IMR-90 (cell line): Measurements from ENCODE around the gene SCAANT1. TPM values are rescaled to one million over a fixed set of nuclear protein-coding genes. Genes with fewer than 3 reads are reported as not detected.

Experiments used
- ATAC-seq: fragments of 200-7000 bp; cut with Tn5 transposase; 2 replicates; pipeline ENCODE4 v1.9.1; 2020; ENCODE audit warnings: low read depth, mild to moderate bottlenecking, moderate library complexity
- BruUV-seq: library from RNA; stranded (reverse); fragments of 400-500 nt; replicated peaks from 2 replicates; lab custom pipeline; 2021; lab: Mats Ljungman, UMichigan
- CTCF ChIA-PET: fragments of 300-600 bp; formaldehyde crosslinking; extraction: SDS; loops from one replicate; lab custom pipeline; 2021; ENCODE audit warnings: antibody characterized with exemption; lab: Yijun Ruan, JAX
- POLR2A ChIA-PET: fragments of 300-600 bp; sonication (Branson Sonifier 250); formaldehyde crosslinking; loops from one replicate; lab custom pipeline; 2022; ENCODE audit warnings: antibody characterized with exemption; ENCODE audit not compliant: unreplicated experiment; lab: Charles Lee
- DNase-seq: peaks from one replicate; pipeline ENCODE4 v3.0.0; 2013
- H2AFZ ChIP-seq: replicated peaks from 2 replicates; pipeline ENCODE3; 2013; ENCODE audit warnings: low read length, mild to moderate bottlenecking; ENCODE audit not compliant: poor library complexity
- H2AK5ac ChIP-seq: 2 replicates; pipeline ENCODE4 v1.6.1; 2013; ENCODE audit warnings: low read depth, low read length, inconsistent platforms
- H2AK9ac ChIP-seq: replicated peaks from 2 replicates; pipeline ENCODE3; 2013; ENCODE audit warnings: mild to moderate bottlenecking, low read depth, low read length, moderate library complexity; ENCODE audit not compliant: poor library complexity
- H2BK120ac ChIP-seq: 2 replicates; pipeline ENCODE4 v1.6.1; 2013; ENCODE audit warnings: low read depth, low read length, inconsistent platforms
- H2BK15ac ChIP-seq: 3 replicates; pipeline ENCODE4 v1.6.1; 2013; ENCODE audit warnings: low read depth, low read length, inconsistent platforms
- H2BK20ac ChIP-seq: 2 replicates; pipeline ENCODE4 v1.6.1; 2013; ENCODE audit warnings: low read depth, mild to moderate bottlenecking, inconsistent platforms, low read length, moderate library complexity
- H2BK5ac ChIP-seq: 2 replicates; pipeline ENCODE4 v1.6.1; 2013; ENCODE audit warnings: mild to moderate bottlenecking, low read depth, low read length, inconsistent platforms; ENCODE audit not compliant: poor library complexity, severe bottlenecking
- H3K14ac ChIP-seq: replicated peaks from 2 replicates; pipeline ENCODE4 v1.6.1; 2013; ENCODE audit warnings: low read depth, low read length, inconsistent platforms
- H3K18ac ChIP-seq: 2 replicates; pipeline ENCODE4 v1.6.1; 2013; ENCODE audit warnings: low read depth, low read length, control low read depth
- H3K23ac ChIP-seq: 2 replicates; pipeline ENCODE4 v1.6.1; 2013; ENCODE audit warnings: low read depth, low read length, inconsistent platforms
- H3K27ac ChIP-seq: 2 replicates; pipeline ENCODE4 v1.5.1; 2013; ENCODE audit warnings: mild to moderate bottlenecking, control low read depth, low read length; ENCODE audit not compliant: insufficient read depth
- H3K27me3 ChIP-seq: 2 replicates; pipeline ENCODE4 v1.6.1; 2013; ENCODE audit warnings: low read length; ENCODE audit not compliant: control insufficient read depth, insufficient read depth
- H3K36me3 ChIP-seq: 2 replicates; pipeline ENCODE4 v1.6.1; 2013; ENCODE audit warnings: low read length, mixed read lengths; ENCODE audit not compliant: control insufficient read depth, insufficient read depth
- H3K4ac ChIP-seq: 2 replicates; pipeline ENCODE4 v1.6.1; 2013; ENCODE audit warnings: low read depth, low read length, inconsistent platforms
- H3K4me1 ChIP-seq: 2 replicates; pipeline ENCODE4 v1.6.1; 2013; ENCODE audit warnings: low read length, mixed read lengths; ENCODE audit not compliant: control insufficient read depth, insufficient read depth
- H3K4me2 ChIP-seq: 2 replicates; pipeline ENCODE4 v1.6.1; 2013; ENCODE audit warnings: low read depth, mild to moderate bottlenecking, control low read depth, low read length, moderate library complexity
- H3K4me3 ChIP-seq: 2 replicates; pipeline ENCODE4 v1.5.1; 2013; ENCODE audit warnings: low read depth, mild to moderate bottlenecking, control low read depth, low read length, moderate library complexity; ENCODE audit not compliant: insufficient read depth
- H3K56ac ChIP-seq: 2 replicates; pipeline ENCODE4 v1.6.1; 2013; ENCODE audit warnings: low read length, inconsistent platforms; ENCODE audit not compliant: insufficient read depth; ENCODE audit errors: extremely low read depth
- H3K79me1 ChIP-seq, 2 experiments: 2 replicates each; pipeline ENCODE4 v1.6.1; 2013; ENCODE audit warnings: low read length in 2 of 2, inconsistent platforms in 1 of 2, low read depth in 1 of 2
- H3K9ac ChIP-seq: 2 replicates; pipeline ENCODE4 v1.6.1; 2013; ENCODE audit warnings: low read depth, low read length, control low read depth
- H3K9me1 ChIP-seq: 2 replicates; pipeline ENCODE4 v1.6.1; 2013; ENCODE audit warnings: low read length, inconsistent platforms; ENCODE audit not compliant: insufficient read depth
- H3K9me3 ChIP-seq: 2 replicates; pipeline ENCODE4 v1.6.1; 2013; ENCODE audit warnings: low read length; ENCODE audit not compliant: control insufficient read depth, insufficient read depth
- H4K20me1 ChIP-seq: 2 replicates; pipeline ENCODE4 v1.6.1; 2013; ENCODE audit warnings: low read length, inconsistent platforms; ENCODE audit not compliant: insufficient read depth
- H4K5ac ChIP-seq: 2 replicates; pipeline ENCODE4 v1.6.1; 2013; ENCODE audit warnings: mild to moderate bottlenecking, low read depth, low read length, control low read depth
- H4K8ac ChIP-seq, 2 experiments: 2 replicates each; pipeline ENCODE4 v1.6.1; 2013; ENCODE audit warnings: low read depth in 2 of 2, low read length in 2 of 2, control low read depth in 1 of 2, inconsistent platforms in 1 of 2
- H4K91ac ChIP-seq: 2 replicates; pipeline ENCODE4 v1.6.1; 2013; ENCODE audit warnings: low read depth, low read length, inconsistent platforms; ENCODE audit not compliant: insufficient read depth
- CEBPB ChIP-seq: IDR thresholded peaks from 2 replicates; pipeline ENCODE4 v1.6.1; 2012; ENCODE audit warnings: low read depth, low read length, improper control_type of control experiment
- CTCF ChIP-seq: conservative IDR thresholded peaks from 2 replicates; pipeline ENCODE4 v1.5.1; 2012; ENCODE audit warnings: mild to moderate bottlenecking, low read depth, low read length, improper control_type of control experiment
- MAFK ChIP-seq: IDR thresholded peaks from 2 replicates; pipeline ENCODE4 v1.6.1; 2012; ENCODE audit warnings: low read depth, low read length, improper control_type of control experiment
- MAZ ChIP-seq: IDR thresholded peaks from 2 replicates; pipeline ENCODE4 v1.6.1; 2012; ENCODE audit warnings: low read depth, mild to moderate bottlenecking, low read length, improper control_type of control experiment, moderate library complexity, borderline replicate concordance
- MXI1 ChIP-seq: IDR thresholded peaks from 2 replicates; pipeline ENCODE4 v1.6.1; 2012; ENCODE audit warnings: low read depth, mild to moderate bottlenecking, low read length, moderate library complexity, borderline replicate concordance
- NFE2L2 ChIP-seq: fragments of 150-350 bp; IDR thresholded peaks from 2 replicates; pipeline ENCODE4 v1.6.1; 2016; ENCODE audit warnings: low read depth, mild to moderate bottlenecking, low read length
- RCOR1 ChIP-seq: IDR thresholded peaks from 2 replicates; pipeline ENCODE4 v1.6.1; 2012; ENCODE audit warnings: mild to moderate bottlenecking, low read length, improper control_type of control experiment; ENCODE audit not compliant: insufficient replicate concordance
- RFX5 ChIP-seq: IDR thresholded peaks from 2 replicates; pipeline ENCODE4 v1.8.0; 2012; ENCODE audit warnings: low read depth, mild to moderate bottlenecking, low read length, moderate library complexity
- SMC3 ChIP-seq: fragments of 150-350 bp; IDR thresholded peaks from 2 replicates; pipeline ENCODE4 v1.6.1; 2016; ENCODE audit warnings: low read depth, mild to moderate bottlenecking, antibody characterized with exemption, low read length, moderate library complexity
- USF2 ChIP-seq: fragments of 150-350 bp; IDR thresholded peaks from 2 replicates; pipeline ENCODE4 v1.6.1; 2017; ENCODE audit warnings: mild to moderate bottlenecking, antibody characterized with exemption, low read length, low read depth
- WGBS, 2 experiments: methylation state at CpG; one replicate each; pipeline versions ENCODE4 v1.1.5 to v1.1.7; 2013; ENCODE audit warnings: missing lambda C conversion rate in 2 of 2; ENCODE audit not compliant: insufficient read length in 1 of 2; ENCODE audit errors: extremely low coverage in 2 of 2; 5-methylcytosine and 5-hydroxymethylcytosine counted together
- dilution Hi-C: fragments of 300-500 bp; cut with HindIII; formaldehyde crosslinking; loops from one replicate; pipeline ENCODE4 v1.14.3; 2018; ENCODE audit warnings: low sequenced_read_pairs; ENCODE audit not compliant: unreplicated experiment
- in situ Hi-C: fragments of 300-500 bp; cut with MboI; formaldehyde crosslinking; loops from 3 replicates; pipeline ENCODE4 v1.14.3; 2019; ENCODE audit warnings: low sequenced_read_pairs, inconsistent platforms, mixed read lengths
- intact Hi-C: fragments of 100-400 bp; cut with micrococcal nuclease; formaldehyde crosslinking; loops from 2 replicates; pipeline ENCODE4 v1.10.0; 2022
- polyA plus RNA-seq, 3 experiments: library from polyadenylated mRNA; depleted of rRNA; stranded (reverse); fragments of >200 nt; gene quantifications; 2 replicates each; pipeline ENCODE4 v1.2.3, GENCODE V29; 2012; ENCODE audit warnings: low replicate concordance in 1 of 3
- total RNA-seq: library from RNA; depleted of rRNA; stranded (reverse); fragments of >200 nt; gene quantifications from 2 replicates; pipeline ENCODE4 v1.2.3, GENCODE V29; 2012

The SCAANT1 gene
- total and polyA plus RNA-seq, 2 of the 4 experiments (the other 2 are of a cell fraction), result not detected

- Histone ChIP-seq H4K91ac (no peak overlapping the region), H4K8ac (no peak overlapping the region), H3K27ac (no peak overlapping the region), H2BK5ac (no peak overlapping the region), H2BK20ac (no peak overlapping the region), H3K23ac (no peak overlapping the region), H3K27me3 (no peaks in the 10 kb centered on the region), H3K4me2 (no peak overlapping the region), H3K4me3 (no peak overlapping the region), H3K9me3 (no peaks in the 10 kb centered on the region), H3K56ac (no peak overlapping the region), H3K36me3 (peaks cover 28% of the 10 kb centered on the region), H3K4ac (no peak overlapping the region), H3K18ac (no peak overlapping the region), H3K4me1 (peaks cover 6% of the 10 kb centered on the region), H3K9ac (no peak overlapping the region), H4K20me1 (peaks cover 32% of the 10 kb centered on the region), H2AFZ (no peak overlapping the region), H4K5ac (no peak overlapping the region), H2AK5ac (no peak overlapping the region), H2BK15ac (no peak overlapping the region), H2AK9ac (no peak overlapping the region), H3K14ac (no peak overlapping the region), H3K9me1 (peaks cover 29% of the 10 kb centered on the region), H2BK120ac (no peak overlapping the region), H3K79me1 (peaks cover 67 to 81% of the 10 kb centered on the region in 2 experiments)
- no TSS peak for BruUV-seq
- TF ChIP-seq MXI1 (no peak), NFE2L2 (no peak), CTCF (no peak), CEBPB (no peak), SMC3 (no peak), RFX5 (no peak), USF2 (no peak), RCOR1 (no peak), MAFK (no peak), MAZ (no peak)
- in situ Hi-C loops (no loop called here), intact Hi-C loops (no loop called here), dilution Hi-C loops (no loop called here)
- WGBS, 2 experiments, result 100% methylated on average over 1 of the region's 2 CpGs; no CpG with 5 or more reads in 1 of the 2 experiments
- DNase-seq, result no peak
- CTCF ChIA-PET, result no interaction called here
- no peak for ATAC-seq
- POLR2A ChIA-PET, result no interaction called here
Measured at GRCh38 chr3:63922491-63923199, 10.5 kb upstream of the SCAANT1 start.
